ENCODE data around the gene LRMDA. TPM values are rescaled to one million over a fixed set of nuclear protein-coding genes. Genes with fewer than 3 reads are reported as not detected.

Gene LRMDA
- total RNA-seq, 1 donor from 2014 or later = not detected

DNA sequence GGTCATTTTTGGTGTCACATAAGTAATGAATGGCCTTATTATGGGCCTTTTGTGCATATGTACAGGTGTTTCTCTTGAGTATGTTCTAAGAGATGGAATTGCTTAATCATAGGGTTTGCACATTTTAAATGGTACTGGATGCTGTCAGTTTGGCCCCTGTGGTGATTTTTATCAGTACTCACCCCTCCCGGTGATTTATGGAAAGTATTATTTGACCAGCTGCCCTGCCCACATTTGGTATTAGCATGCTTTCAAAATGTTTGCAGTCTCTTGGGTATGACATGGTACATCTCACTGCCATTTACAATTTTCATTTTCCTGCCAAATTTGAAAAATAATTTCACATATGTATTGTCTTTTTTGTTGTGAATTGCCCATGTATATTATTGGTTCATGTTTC is 427.7 kb downstream of the LRMDA start:
- H3K27ac Mint-ChIP-seq = no peak overlapping the region
- H3K4me3 Mint-ChIP-seq (ENCODE audit: low read depth) = no peak overlapping the region
- H3K36me3 Mint-ChIP-seq (ENCODE audit: low read depth) = no peaks in the 10 kb centered on the region
- DNase-seq (ENCODE audit: low spot score) = no peak
- H3K4me1 Mint-ChIP-seq (ENCODE audit: low read depth) = no peaks in the 10 kb centered on the region
- intact Hi-C loops (cut with micrococcal nuclease) = no loop called here
- H3K27me3 Mint-ChIP-seq (ENCODE audit: low read depth) = no peaks in the 10 kb centered on the region
- no peaks in the 10 kb centered on the region for H3K9me3 Mint-ChIP-seq

DNA sequence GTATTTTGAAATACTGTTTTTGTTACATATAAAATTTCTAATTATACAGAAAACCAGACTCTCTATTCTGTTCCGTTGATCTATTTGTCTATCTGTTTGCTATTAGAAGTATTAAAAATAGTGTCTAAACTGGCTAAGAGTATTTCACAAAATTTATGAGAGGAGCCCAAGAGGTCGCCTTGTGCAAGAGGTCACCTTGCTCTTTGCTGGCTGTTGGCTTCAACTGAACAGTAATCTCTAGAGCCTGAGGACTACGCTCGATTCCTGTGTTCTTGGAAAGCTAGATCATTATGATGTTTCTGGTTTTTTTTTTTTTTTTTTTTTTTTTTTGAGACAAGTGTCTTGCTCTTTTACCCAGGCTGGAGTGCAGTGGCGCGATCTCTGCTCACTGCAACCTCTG is 428.6 kb downstream of the LRMDA start:
- Mint-ChIP-seq H3K27ac (no peak overlapping the region), H3K4me1 (ENCODE audit: low read depth) (no peaks in the 10 kb centered on the region), H3K27me3 (ENCODE audit: low read depth) (no peaks in the 10 kb centered on the region), H3K4me3 (ENCODE audit: low read depth) (no peak overlapping the region), H3K9me3 (no peaks in the 10 kb centered on the region), H3K36me3 (ENCODE audit: low read depth) (no peaks in the 10 kb centered on the region)
- intact Hi-C loops (cut with micrococcal nuclease) = no loop called here
- no peak for DNase-seq (ENCODE audit: low spot score)

DNA sequence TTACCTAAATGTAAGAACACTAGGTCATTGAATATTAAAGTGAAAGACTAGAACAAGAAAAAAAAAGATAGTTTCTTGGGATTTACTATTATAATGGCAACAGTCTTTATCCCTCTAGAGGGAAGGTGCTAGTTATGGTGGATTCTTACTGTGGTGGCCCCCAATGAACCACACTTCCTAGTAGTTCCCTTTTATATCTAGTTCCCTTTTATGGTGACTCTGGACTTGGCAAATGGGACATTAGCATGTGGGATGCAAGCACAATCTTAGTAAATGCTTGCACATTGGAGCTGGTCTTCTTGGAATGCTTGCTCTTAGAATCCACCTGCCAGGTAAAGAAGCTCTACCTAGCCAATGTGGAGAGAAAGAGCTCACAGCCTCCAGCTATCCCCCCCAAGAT is 430.2 kb downstream of the LRMDA start:
- H3K9me3 Mint-ChIP-seq = no peaks in the 10 kb centered on the region
- H3K4me3 Mint-ChIP-seq (ENCODE audit: low read depth) = no peak overlapping the region
- H3K36me3 Mint-ChIP-seq (ENCODE audit: low read depth) = no peaks in the 10 kb centered on the region
- H3K4me1 Mint-ChIP-seq (ENCODE audit: low read depth) = no peaks in the 10 kb centered on the region
- intact Hi-C loops (cut with micrococcal nuclease) = no loop called here
- no peak overlapping the region for H3K27ac Mint-ChIP-seq
- no peaks in the 10 kb centered on the region for H3K27me3 Mint-ChIP-seq (ENCODE audit: low read depth)
- no peak for DNase-seq (ENCODE audit: low spot score)

DNA sequence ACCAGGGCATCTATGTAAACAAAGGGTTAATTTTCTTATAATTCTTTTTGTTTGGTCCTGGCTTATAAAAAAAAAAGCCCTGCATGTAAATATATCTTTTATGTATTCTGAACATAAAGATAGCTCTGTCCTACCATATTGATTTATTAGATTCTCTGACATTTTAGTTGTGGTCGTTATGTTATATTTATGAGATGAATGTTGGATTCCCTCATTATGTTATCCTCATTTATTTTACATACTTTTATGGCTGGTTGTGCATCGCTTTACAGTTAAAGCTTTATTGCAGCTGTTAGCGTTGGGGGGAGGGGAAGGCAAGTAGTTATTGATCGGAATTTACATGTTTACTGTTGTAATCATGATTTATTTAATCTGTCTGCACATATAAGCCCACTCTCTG is 431.5 kb downstream of the LRMDA start:
- intact Hi-C loops (cut with micrococcal nuclease) = no loop called here
- DNase-seq (ENCODE audit: low spot score) = no peak
- Mint-ChIP-seq H3K4me3 (ENCODE audit: low read depth) (no peak overlapping the region), H3K4me1 (ENCODE audit: low read depth) (no peaks in the 10 kb centered on the region), H3K27me3 (ENCODE audit: low read depth) (no peaks in the 10 kb centered on the region), H3K27ac (no peak overlapping the region), H3K9me3 (no peaks in the 10 kb centered on the region), H3K36me3 (ENCODE audit: low read depth) (no peaks in the 10 kb centered on the region)

DNA sequence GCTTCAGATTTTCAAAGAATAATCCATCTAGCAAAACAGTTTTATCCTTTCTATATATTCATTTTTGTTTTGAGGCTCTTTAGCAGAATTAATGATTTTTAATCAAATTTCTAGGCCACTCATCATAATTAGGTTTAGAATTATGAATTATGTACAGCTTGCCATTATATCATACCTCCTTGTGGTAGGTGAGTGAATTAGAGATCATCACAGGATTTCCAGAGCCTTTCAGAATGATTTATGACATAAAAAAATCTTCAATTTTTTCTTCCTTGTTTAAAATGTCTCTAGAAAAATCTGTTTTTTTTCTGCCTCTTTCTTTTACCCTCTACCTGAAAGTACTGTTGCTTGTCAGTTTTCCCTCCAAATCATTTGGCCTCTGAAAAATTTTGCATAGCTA is 433.3 kb downstream of the LRMDA start:
- intact Hi-C loops (cut with micrococcal nuclease) = no loop called here
- DNase-seq (ENCODE audit: low spot score) = no peak
- no peaks in the 10 kb centered on the region for H3K27me3 Mint-ChIP-seq (ENCODE audit: low read depth)
- no peak overlapping the region for H3K27ac Mint-ChIP-seq
- no peaks in the 10 kb centered on the region for H3K36me3 Mint-ChIP-seq (ENCODE audit: low read depth)
- no peak overlapping the region for H3K4me3 Mint-ChIP-seq (ENCODE audit: low read depth)
- H3K4me1 Mint-ChIP-seq (ENCODE audit: low read depth) = no peaks in the 10 kb centered on the region
- no peaks in the 10 kb centered on the region for H3K9me3 Mint-ChIP-seq

- no peaks in the 10 kb centered on the region for H3K4me1 Mint-ChIP-seq (ENCODE audit: low read depth)
- no peaks in the 10 kb centered on the region for H3K9me3 Mint-ChIP-seq
- H3K27me3 Mint-ChIP-seq (ENCODE audit: low read depth) = no peaks in the 10 kb centered on the region
- no peak overlapping the region for H3K4me3 Mint-ChIP-seq (ENCODE audit: low read depth)
- DNase-seq (ENCODE audit: low spot score) = no peak
- H3K36me3 Mint-ChIP-seq (ENCODE audit: low read depth) = no peaks in the 10 kb centered on the region
- no peak overlapping the region for H3K27ac Mint-ChIP-seq
- intact Hi-C loops (cut with micrococcal nuclease) = no loop called here
These were observed 434.2 kb downstream of the LRMDA start for GRCh38 chr10:75865413-75866299.

DNA sequence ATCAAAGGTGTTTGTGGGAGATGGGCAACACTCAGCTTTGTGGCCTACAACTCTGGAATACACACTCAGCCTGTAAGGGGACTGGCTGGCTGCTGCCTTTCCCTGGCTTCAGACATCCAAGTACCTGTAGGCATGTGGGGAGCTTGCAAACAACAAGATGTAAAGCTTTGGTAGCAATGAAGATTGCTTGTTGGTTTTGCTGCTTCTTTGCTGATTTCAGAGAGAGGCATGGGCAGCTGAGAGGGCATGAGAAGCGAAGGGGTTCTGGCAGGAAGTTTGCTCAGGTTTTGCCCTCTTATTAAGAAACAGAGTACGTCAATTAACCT is 434.8 kb downstream of the LRMDA start:
- intact Hi-C loops (cut with micrococcal nuclease) = no loop called here
- no peaks in the 10 kb centered on the region for H3K9me3 Mint-ChIP-seq

GRCh38 chr10:75866731-75867130 is 435.3 kb downstream of the LRMDA start:
- H3K27me3 Mint-ChIP-seq (ENCODE audit: low read depth) = no peaks in the 10 kb centered on the region

More for the DNA sequence above, 434.8 kb downstream of the LRMDA start:
- no peak overlapping the region for H3K27ac Mint-ChIP-seq
- no peaks in the 10 kb centered on the region for H3K4me1 Mint-ChIP-seq (ENCODE audit: low read depth)
- DNase-seq (ENCODE audit: low spot score) = no peak
- H3K36me3 Mint-ChIP-seq (ENCODE audit: low read depth) = no peaks in the 10 kb centered on the region
- H3K4me3 Mint-ChIP-seq (ENCODE audit: low read depth) = no peak overlapping the region
- H3K27me3 Mint-ChIP-seq (ENCODE audit: low read depth) = no peaks in the 10 kb centered on the region

DNA sequence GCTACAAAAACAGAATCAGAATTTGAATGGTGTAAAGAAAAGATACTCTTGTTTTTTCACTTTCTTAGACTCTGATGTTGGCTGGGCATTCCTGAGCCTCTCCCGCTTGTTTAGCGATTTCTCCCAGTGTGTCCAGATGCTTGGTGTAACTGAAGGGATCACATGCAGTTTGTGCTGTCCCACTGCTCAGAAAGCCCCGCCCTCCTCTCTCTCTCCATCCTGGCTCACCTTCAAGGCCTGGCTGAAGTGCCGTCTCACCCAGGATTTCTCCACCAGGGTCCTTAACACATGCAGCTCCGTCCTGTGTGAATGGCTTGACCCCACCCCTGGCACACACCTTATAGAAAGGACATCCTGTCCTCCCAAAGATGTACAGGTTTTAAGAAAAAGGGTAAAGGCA is 437.1 kb downstream of the LRMDA start:
- Mint-ChIP-seq H3K27ac (no peak overlapping the region), H3K27me3 (ENCODE audit: low read depth) (no peaks in the 10 kb centered on the region), H3K4me1 (ENCODE audit: low read depth) (no peaks in the 10 kb centered on the region), H3K4me3 (ENCODE audit: low read depth) (no peak overlapping the region), H3K9me3 (no peaks in the 10 kb centered on the region), H3K36me3 (ENCODE audit: low read depth) (no peaks in the 10 kb centered on the region)
- intact Hi-C loops (cut with micrococcal nuclease) = no loop called here
- no peak for DNase-seq (ENCODE audit: low spot score)

More at GRCh38 chr10:75866731-75867130, 435.3 kb downstream of the LRMDA start:
- H3K4me3 Mint-ChIP-seq (ENCODE audit: low read depth) = no peak overlapping the region
- intact Hi-C loops (cut with micrococcal nuclease) = no loop called here
- no peaks in the 10 kb centered on the region for H3K36me3 Mint-ChIP-seq (ENCODE audit: low read depth)
- H3K4me1 Mint-ChIP-seq (ENCODE audit: low read depth) = no peaks in the 10 kb centered on the region
- no peaks in the 10 kb centered on the region for H3K9me3 Mint-ChIP-seq
- H3K27ac Mint-ChIP-seq = no peak overlapping the region
- DNase-seq (ENCODE audit: low spot score) = no peak

DNA sequence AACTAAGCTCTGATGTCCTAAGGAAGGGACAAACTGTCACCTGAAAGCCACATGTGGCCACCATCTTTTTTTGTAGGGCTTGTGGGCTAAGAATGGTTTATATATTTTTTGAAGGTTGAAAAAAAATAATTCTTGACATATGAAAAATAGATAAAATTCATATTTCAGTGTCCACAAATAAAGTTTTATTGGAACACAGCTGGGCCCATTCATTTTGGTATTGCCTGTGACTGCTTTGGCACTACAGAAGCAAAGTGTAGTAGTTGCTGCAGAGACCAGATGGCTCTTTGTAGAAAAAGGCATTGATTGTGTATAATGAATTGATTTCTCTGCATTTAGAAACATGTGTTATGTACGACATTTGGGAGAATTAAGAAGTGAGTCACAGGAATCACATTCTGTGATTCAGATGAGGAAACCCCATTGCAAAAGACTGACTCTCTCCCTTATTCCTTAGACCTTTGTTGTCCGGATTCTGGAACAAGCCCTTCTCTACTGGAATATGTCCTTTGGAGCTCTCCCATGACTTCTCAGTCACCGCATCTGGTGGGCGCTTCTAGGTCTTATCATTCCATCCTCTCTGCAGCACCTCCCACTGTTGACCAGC is 438.7 kb downstream of the LRMDA start:
- no peak overlapping the region for H3K27ac Mint-ChIP-seq
- H3K4me3 Mint-ChIP-seq (ENCODE audit: low read depth) = no peak overlapping the region
- no peaks in the 10 kb centered on the region for H3K4me1 Mint-ChIP-seq (ENCODE audit: low read depth)
- no peak for DNase-seq (ENCODE audit: low spot score)
- no peaks in the 10 kb centered on the region for H3K27me3 Mint-ChIP-seq (ENCODE audit: low read depth)
- H3K9me3 Mint-ChIP-seq = no peaks in the 10 kb centered on the region
- intact Hi-C loops (cut with micrococcal nuclease) = no loop called here
- H3K36me3 Mint-ChIP-seq (ENCODE audit: low read depth) = no peaks in the 10 kb centered on the region

DNA sequence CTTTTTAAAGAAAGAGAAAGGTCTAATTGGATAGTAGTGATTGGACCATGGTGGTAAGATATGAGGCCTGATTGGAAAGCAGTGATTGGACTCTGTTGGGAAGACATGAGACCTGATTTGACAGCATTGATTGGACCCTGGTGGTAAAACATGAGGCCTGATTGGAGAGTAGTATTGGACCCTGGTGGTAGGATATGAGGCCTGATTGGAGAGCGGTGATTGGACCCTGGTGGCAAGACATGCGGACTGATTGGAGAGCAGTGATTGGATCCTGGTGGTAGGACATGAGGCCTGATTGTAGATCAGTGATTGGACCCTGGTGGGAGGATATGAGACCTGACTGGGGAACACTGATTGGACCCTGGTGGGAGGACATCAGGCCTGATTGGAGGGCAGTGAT is 444.3 kb downstream of the LRMDA start:
- no peaks in the 10 kb centered on the region for H3K9me3 Mint-ChIP-seq
- intact Hi-C loops (cut with micrococcal nuclease) = no loop called here
- DNase-seq (ENCODE audit: low spot score) = no peak
- no peaks in the 10 kb centered on the region for H3K27me3 Mint-ChIP-seq (ENCODE audit: low read depth)
- no peak overlapping the region for H3K27ac Mint-ChIP-seq
- no peak overlapping the region for H3K4me3 Mint-ChIP-seq (ENCODE audit: low read depth)
- no peaks in the 10 kb centered on the region for H3K4me1 Mint-ChIP-seq (ENCODE audit: low read depth)
- H3K36me3 Mint-ChIP-seq (ENCODE audit: low read depth) = no peaks in the 10 kb centered on the region

- intact Hi-C loops (cut with micrococcal nuclease) = no loop called here
- Mint-ChIP-seq H3K27ac (no peak overlapping the region), H3K4me1 (ENCODE audit: low read depth) (no peaks in the 10 kb centered on the region), H3K4me3 (ENCODE audit: low read depth) (no peak overlapping the region), H3K36me3 (ENCODE audit: low read depth) (no peaks in the 10 kb centered on the region), H3K27me3 (ENCODE audit: low read depth) (no peaks in the 10 kb centered on the region), H3K9me3 (no peaks in the 10 kb centered on the region)
- no peak for DNase-seq (ENCODE audit: low spot score)
These were observed 445.3 kb downstream of the LRMDA start for GRCh38 chr10:75876710-75877109.

- DNase-seq (ENCODE audit: low spot score) = no peak
- no peaks in the 10 kb centered on the region for H3K27me3 Mint-ChIP-seq (ENCODE audit: low read depth)
- no peak overlapping the region for H3K4me3 Mint-ChIP-seq (ENCODE audit: low read depth)
- H3K9me3 Mint-ChIP-seq = no peaks in the 10 kb centered on the region
- H3K4me1 Mint-ChIP-seq (ENCODE audit: low read depth) = no peaks in the 10 kb centered on the region
- no peaks in the 10 kb centered on the region for H3K36me3 Mint-ChIP-seq (ENCODE audit: low read depth)
- intact Hi-C loops (cut with micrococcal nuclease) = no loop called here
- no peak overlapping the region for H3K27ac Mint-ChIP-seq
These were observed 446.5 kb downstream of the LRMDA start for GRCh38 chr10:75877877-75878276.
